GM19467 (cell line): Measurements from ENCODE around the gene GP5.

ENCODE experiments used
- ATAC-seq: cut with Tn5 transposase; IDR thresholded peaks from one replicate; pipeline ENCODE4 v1.9.1; 2021; ENCODE audit warnings: mild to moderate bottlenecking, moderate library complexity; ENCODE audit not compliant: unreplicated experiment

GP5 gene

GRCh38 chr3:194399166-194399565 lies at the start of gene GP5:
GP5 (minus strand) TSS chr3:194399266; CDS start chr3:194398282, 984 bp downstream.
- no peak for ATAC-seq

- no peak for ATAC-seq
Measured at GRCh38 chr3:194447657-194448056, 48.6 kb upstream of the GP5 start.

DNA sequence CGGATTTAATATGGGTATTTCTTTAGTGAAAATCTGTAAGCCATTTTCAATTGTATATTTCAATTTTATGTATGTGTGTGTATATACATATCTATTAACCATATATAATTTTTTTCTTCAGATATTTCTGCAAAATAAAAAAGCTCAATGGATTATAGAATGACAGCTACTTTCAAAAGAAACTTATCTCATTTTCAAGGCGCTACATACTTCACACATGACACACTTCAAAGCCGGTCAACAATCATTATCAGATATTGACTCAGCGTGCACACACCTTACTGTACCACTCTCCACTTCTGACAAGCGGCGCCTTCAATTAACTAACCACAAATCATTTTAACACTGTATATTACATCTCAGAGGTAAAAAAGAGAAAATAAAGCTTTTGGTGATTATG lies 48.1 kb upstream of the GP5 start:
- no peak for ATAC-seq

DNA sequence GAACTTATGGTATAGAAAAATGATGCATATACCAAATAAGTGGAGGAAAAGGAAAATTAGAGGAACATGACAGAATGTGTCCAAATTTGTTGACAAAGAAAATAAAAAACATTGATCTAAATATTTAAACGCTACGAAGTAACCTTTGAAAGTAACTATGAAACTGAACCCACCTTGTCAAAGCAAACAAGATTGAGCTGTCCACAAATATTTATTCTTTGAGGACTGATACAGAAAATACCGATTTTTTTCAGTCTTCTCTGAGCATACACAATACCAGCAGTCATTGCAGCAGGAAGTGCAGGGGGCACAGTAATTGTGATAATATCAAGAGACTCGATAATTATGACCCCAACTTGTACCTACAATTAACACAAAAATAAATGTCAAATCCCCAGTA lies 47.7 kb upstream of the GP5 start:
- ATAC-seq, result no peak

DNA sequence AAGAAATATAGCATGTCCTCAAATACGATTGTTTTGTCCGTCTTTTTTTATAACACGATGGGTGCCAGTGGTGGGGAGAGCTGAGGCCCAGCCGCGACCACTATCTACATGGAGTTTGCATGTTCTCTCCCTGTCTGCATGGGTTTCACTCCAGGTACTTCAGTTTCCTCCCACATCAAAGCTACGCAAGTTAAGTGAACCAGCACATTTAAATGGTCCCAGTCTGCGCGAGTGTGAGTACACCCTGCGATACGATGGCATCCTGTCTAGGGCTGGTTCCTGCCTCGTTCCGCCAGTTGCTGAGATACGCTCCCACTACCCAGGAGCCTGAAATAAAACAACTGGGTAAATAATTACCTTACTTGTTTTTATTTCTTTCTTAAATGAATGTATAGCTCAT lies 47.1 kb upstream of the GP5 start:
- no peak for ATAC-seq

GRCh38 chr3:194443901-194444300 lies 44.8 kb upstream of the GP5 start:
- no peak for ATAC-seq

- ATAC-seq, result no peak
Measured at GRCh38 chr3:194440756-194441155, 41.7 kb upstream of the GP5 start.

DNA sequence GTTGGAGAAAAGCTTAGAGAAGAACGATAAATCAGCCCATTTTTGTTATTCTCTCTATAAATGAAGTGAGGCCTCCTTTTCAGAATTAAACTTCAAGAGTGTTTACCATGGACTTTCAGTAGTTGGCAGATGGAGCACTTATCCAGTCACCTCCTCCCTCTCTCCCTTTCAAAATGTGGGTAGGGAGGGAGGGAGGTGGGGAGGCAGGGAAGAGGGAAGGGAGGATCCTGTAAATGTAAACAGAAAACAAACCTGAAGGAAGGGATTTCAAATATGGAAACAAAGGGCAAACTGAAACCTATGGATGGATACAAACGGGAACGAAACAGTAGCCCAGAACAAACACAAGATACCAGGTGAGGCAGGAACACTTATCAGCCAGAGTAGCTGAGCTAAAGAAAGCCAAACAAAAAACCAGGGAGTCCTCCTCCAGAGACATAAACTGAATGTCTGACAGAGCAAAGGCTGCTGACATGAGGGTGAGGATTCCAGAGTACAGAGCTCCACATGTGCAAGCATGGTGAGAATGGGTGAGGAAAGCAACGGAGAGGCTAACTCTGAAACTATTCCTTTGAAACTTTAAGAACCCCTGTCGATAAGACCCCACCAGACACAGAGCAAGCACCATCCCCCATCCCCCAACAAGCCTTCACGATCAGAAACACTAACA lies 41.0 kb upstream of the GP5 start:
- no peak for ATAC-seq

DNA sequence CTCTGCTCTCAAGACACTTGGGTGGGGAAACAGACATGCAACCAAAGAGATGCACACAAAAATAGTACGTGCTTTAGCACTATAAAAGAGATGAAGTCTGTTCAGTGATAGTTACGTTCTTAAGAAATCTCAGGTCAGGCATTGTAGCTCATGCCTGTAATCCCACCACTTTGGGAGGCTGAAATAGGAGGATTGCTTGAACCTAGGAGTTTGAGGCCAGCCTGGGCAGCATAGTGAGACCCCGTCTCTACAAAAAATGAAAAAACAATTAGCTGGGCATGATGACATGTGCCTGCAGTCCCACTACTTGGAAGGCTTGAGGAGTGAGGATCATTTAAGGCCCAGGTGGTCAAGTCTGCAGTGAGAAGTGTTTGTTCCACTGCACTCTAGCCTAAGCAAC lies 35.4 kb upstream of the GP5 start:
- ATAC-seq, result no peak

DNA sequence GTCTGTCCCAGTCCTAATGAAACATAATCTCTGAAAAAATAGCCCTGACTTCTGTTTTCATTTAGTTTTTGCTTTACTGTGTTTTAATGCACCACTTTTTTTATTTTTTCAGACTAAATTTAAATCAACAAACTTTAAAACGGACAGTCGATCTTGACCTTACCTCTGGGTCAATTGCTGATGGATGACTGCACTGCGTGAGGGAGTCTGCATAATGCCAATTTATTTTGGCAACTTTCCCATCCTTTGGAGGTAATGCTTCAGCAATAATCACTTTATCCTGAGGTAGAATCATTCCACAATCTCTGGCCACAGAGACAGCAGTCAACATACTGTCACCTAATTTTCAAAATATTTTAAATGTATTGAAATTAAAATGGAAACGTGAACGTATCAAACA lies 32.5 kb upstream of the GP5 start:
- ATAC-seq, result no peak

DNA sequence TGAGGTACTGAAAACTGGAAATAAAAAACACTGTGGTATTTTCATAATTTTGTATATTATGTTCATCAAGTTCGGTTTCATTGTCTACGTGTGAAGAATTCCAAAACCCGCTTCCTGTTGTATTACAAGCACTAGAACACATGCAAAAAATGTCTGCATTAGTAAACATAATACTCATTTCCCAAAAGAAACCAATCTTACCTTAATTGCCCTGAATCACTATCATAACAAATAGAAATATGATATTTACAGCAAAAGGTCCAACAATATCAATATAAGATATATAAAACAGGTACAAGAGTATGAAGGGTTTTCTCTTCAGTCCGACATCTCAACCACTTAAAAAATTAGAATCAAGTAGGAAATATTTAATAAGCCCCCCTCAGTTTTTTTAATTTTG lies 26.3 kb upstream of the GP5 start:
- ATAC-seq, result no peak

GRCh38 chr3:194424953-194425352 lies 25.9 kb upstream of the GP5 start:
- no peak for ATAC-seq

- ATAC-seq, result no peak
Measured at GRCh38 chr3:194424373-194424772, 25.3 kb upstream of the GP5 start.

DNA sequence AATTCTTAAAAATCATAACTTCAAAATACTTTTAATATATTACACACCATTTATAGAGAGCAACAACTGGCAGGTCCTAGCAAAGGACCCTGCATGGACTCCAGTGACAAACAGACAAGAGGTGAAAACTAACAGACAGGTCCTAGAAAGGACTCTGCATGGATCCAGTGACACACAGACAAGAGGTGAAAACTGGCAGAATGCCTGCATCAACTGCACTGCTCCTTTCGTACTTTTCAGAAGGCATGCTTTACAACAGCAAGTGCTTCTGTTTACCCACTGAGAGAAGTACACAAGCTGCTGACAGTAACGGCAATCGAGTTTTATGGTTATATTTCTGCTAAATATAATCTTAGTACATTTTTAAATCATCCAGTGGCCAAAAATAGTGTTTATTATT lies 24.3 kb upstream of the GP5 start:
- no peak for ATAC-seq

GRCh38 chr3:194422188-194422587 lies 23.1 kb upstream of the GP5 start:
- no peak for ATAC-seq

DNA sequence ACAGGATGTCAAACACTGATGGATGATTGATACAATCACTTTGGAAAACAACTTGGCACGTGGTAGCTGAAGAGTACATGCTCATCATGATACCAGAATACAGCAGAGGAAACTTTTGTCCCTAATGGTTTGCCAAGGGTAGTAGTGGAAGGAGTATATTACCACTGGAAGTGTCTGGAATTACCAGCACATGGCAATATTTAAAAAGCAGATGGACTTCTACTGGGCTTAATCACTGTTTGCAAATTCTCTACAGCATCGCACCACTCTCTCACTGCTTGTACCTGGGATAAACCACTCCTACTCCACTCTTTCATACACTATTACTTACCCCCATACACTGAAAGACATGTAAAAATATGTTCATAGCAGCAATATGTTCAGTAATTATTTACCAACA lies 19.6 kb upstream of the GP5 start:
- no peak for ATAC-seq

DNA sequence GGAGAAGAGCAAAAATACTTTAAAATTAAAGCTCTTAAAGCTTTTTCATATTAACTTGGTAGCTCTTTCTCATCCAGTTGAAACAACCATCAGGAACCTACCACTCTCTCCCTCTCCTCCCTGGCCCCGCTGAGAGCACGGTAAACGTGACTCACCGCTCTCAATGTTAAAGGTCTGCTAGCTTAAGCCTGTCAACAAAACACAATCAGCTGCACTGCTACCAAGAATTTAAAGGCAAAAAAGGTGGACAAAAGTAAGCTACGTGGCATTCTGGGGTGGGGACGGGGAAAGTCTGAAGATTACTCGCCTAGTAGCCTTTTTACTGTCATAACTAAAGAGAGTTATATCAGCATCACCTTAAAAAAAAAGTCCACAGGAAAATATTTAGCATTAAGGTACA lies 8.4 kb upstream of the GP5 start:
- no peak for ATAC-seq

- no peak for ATAC-seq
Measured at GRCh38 chr3:194405766-194406165, 6.7 kb upstream of the GP5 start.

DNA sequence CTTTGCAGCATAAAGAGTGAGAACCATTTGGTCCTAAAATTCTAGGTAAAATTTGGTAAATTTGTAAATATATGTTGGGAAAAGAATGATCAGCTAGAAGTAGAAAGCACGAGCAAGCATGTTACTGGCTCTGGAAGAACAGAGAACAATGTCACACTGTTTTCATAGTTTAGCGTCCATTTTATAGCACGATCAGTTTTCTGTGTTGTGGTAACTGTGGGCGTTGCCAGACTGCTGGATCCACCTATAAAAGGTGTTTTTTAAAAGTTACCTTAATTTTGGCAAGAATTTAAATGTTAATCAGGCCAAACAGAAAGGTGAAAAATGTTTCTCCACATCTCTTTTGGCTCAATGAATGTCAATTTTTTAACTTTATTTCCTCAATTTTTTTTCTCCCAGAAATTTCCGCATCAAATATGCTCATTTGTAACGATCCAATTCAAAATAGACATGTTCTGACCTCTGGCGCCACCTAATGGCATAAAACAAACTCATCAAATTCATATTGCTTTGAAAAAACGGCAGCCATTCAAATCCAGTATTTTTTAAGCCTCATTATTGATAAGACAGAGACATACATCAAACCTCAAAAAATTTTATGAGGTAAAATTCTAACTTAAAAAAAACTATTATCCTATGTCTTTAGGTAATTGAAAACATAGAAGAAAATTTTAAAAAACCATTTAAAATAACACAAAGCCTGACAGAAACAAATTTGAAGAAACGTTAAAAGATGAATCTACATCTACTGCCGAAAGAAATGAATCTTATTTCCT lies 5.5 kb upstream of the GP5 start:
- ATAC-seq, result no peak

GRCh38 chr3:194401868-194402329 lies 2.8 kb upstream of the GP5 start:
- no peak for ATAC-seq

- no peak for ATAC-seq
Measured at GRCh38 chr3:194401346-194401745, 2.3 kb upstream of the GP5 start.

GRCh38 chr3:194399874-194400411 lies 877 bp upstream of the GP5 start:
- no peak for ATAC-seq
